ENCODE results near the gene SIRPB2.
"Not testable (repeated sequence)": the region's sequence is repeated elsewhere in the genome, so short reads cannot be mapped to it uniquely, and the experiment has no call there.

SIRPB2 gene

DNA sequence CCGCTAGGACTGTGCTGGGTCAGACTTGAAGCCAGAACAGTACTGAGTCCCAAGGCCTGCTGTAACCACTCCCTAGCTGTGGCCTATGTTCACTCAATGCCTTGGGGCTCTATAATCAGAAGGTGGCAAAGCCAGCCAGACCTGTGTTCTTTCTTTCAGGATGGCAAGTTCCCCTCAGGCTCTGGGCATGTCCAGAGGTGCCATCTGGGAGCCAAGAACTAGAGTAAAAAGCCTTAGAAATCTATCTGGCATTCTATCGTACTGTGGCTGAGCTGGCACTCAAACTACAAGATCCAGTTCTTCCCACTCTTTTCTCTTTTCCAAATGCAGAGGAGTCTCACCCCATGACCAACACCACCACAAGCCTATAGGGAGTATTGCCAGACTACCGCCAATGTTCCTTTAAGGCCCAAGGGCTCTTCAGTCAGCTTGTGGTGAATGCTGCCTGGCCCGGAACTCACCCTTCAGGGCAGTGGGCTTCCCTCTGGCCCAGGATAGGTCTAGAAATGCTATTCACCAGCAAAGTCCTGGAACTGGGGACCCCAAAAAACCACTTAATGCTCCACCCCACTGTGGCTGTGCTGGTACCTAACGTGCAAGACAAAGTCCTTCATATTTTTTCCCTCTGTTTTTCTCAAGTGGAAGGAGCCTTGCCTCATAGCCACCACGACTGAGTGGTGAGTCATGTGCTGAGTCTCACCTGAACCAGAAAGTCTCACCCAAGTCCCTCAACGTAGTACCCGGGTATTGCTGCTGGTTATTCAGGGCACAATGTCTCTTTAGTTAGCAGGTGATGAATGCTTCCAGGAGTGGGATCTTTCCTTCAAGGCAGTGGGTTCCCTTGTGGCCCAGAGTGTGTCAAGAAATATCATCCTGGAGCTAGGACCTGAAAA is 8.6 kb upstream of the SIRPB2 start:
- FAIRE-seq: no peak

DNA sequence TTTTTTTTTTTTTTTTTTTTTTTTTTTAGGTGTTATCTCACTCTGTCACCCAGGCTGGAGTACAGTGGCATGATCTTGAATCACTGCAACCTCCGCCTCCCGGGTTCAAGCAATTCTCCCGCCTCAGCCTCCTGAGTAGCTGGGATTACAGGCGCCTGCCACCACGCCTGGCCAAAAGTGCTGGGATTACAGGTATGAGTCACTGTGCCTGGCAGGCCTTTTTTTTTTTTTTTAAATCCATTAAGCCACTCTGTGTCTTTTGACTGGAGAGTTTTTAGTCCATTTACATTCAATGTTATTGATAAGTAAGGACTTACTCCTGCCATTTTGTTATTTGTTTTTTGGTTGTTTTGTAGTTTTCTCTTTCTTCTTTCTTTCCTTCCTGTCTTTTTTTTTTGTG is 6.2 kb upstream of the SIRPB2 start:
- FAIRE-seq: not testable (repeated sequence)

DNA sequence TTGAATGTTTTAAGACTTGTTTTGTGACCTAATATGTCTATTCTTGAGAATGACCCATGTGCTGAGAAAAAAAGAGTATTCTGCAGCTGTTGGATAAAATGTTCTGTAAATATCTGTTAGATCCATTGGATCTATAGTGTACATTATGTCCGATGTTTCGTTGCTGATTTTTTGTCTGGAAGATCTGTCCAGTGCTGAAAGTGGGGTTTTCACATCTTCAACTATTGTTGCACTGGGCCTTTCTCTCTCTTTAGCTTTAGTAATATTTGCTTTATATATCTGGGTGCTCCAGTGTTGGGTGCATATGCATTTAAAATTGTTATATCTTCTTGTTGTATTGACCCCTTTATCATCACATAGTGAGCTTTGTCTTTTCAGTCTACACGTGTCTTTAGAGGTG is 5.7 kb upstream of the SIRPB2 start:
- no peak for FAIRE-seq

DNA sequence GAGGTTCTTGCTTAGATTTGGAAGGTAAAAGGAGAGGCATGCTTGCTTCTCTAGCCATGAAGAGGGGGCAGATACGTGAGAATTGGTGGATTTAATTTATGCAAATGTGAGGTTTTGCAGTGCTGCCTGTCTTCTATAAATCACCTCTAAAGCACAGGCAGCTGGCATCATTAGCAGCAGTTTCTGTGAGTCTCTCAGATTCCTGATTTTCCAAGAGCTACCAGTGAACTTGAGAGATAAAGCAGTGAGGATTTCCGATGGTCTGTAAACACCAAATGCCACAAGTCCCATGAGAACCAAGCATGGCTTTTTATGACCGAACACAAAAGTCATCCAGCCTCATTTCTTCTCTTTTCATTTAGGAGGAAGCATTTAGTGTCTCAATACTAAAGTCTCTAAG is 3.2 kb upstream of the SIRPB2 start:
- no peak for FAIRE-seq

DNA sequence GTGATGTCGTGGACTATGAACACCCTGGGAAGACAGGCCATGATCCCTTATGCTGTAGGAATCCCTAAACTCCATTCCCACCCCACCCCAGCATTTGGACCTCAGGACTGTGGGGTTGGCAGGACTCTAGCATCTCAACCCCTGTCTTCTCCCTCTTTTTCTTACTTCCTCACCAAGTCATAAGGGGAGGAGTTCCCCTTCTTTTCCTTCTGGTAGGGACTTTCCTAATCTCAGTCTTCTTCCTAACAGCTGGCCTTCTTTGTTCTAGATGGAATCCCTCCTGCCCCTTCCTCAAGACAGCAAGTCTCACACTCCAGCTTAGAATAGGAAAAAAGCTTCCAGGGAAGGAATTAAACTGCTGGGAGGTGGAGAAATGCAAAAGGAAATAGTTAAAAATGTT is 2.3 kb upstream of the SIRPB2 start:
- FAIRE-seq: no peak

DNA sequence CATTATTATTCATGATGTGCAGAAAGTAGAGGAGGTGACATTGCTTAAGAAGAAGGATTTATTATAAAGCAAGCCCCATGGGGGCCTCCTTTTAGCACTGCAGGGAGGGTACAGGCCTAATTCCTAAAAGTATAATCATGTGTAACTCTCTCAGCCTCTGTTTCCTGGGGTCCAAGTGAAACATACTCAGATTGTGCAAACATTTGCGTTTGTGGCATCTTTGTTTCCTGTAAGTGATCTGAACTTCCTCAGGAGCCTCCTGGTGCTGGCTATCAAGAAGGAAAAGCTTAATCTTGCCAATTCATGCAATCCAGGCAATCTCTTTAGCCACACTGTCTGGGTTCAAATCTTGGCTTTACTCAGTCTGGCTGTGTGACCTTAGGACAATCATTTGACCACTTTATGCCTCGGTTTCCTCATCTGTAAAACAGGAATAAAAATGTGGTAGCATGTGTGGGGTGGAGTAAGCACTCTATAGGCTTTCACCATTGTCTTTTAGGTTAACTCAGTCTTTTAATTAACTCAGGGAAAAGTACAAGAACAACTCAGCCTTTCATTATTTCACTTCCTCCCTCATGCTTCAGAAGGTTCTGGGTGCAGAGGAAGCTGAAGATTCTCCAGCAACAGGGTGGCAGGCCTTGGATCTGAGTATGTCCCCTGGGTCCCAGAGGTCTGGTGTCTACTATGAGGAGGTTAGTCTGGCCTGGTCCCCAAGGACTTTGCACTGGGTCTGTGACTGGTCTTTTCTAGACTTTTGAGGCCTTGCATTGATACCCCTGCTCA is 831 bp upstream of the SIRPB2 start:
- FAIRE-seq: no peak

DNA sequence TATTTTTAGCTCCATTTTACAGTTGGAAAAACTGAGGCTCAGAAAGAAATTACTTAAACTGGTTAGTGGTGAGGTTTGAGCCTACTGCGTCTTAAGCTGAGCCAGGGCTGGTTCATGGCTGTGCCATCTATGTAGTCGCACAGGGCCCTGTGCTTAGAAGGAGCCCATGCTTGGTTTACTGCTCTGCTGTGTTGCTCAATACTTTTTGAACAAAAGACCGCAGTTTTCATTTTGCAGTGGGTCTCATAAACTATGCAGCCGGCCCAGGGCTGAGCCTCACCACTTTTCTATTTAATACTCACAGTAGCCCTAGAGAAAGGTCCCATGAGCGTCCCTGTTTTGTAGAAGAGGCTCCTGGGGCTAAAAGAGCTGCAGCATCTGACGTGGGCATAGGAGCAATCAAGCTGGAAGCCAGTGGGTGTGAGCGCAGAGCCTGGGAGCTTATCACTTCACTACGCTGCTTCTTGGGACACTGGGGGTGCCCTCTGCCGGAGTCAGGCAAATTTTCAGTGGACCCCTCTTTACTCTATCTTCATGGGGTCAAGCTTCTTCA is 501 bp downstream of the SIRPB2 start:
- FAIRE-seq: no peak

DNA sequence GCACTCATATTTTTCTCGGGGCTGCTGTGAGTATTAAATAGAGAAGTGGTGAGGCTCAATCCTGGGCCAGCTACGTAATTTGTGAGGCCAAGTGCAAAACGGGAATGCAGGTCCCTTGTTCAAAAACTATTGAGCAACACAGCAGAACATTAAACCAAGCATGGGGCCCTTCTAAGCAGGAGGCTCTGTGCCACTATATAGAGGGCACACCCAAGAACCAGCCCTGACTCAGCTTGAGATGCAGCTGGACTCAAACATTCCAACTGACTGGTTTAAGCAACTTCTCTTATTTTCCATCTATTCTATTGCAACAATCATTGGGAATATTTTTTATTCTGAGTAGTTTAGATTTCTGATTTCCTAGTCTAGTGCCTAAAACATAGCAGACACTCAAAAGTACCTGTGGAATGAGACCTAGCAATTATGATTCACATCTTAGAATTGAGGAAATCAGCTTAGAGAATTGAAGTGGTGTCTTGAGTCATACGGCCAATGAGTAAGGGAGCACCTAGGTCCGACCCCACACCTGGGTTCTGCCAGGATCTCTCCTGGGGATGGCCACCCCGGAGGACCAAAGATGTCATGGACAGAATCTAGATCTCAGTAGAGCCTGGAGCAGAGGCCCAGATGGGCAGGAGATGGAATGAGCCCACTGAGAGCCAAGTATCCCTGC is 1.3 kb downstream of the SIRPB2 start:
- no peak for FAIRE-seq

DNA sequence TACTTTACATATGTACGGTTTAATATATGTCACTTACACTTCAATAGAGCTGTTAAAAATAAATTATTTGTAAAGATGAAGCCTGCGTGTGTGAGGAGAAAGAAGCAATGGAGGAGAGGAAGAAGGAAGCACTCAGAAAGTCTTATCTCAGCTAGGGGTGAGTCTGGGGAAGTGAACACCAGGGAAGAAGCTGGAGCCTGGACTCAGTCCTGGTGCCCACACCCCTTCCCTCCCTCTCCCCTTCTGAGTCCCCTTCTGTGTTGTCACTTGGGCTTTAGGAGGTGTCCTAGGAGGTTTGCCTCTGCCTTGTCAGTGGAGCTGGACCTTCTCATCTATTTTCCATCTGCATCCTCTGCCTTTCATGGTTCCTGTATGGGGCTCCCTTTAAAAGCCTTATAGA is 1.9 kb downstream of the SIRPB2 start:
- FAIRE-seq: no peak

DNA sequence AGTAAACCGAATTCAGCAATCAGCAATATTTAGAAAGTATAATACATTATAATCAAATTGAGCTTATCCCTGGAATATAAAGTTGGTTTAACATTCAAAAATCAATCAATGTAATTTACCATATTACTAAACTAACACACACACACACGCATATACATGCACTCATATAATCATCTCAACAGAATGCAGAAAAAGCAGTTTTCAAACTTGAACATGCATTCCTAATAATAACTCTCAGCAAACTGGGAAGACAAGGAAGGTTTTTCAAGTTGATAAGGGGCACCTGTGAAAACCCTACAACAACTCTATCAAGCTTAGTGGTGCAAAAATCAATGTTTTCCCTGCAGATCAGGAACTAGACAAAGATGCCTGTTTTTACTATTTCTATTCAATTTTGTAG is 4.7 kb downstream of the SIRPB2 start:
- no peak for FAIRE-seq

DNA sequence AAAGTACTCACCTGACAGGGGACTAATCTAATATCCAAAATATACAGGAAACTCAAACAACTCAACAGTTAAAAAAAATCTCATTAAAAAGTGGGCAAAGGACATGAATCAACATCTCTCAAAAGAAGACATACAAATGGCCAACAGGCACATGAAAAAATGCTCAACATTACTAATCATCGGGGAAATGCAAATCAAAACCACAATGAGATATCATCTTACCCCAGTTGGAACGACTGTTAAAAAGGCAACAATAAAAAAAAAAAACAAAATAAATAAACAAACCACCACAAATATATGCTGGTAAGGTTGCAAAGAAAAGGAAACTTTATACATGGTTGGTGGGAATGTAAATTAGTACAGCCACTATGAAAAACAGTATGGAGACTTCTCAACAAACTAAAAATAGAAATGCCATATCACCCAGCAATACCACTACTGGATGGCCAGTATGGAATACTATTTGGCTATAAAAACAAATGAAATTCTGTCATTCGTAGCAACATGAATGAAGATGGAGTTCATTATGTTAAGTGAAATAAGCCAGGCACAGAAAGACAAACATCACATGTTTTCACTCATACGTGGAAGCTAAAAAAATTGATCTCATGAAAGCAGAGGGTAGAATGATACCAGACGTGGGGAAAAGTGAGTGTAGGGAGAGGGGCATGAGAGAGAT is 6.6 kb downstream of the SIRPB2 start:
- no peak for FAIRE-seq

DNA sequence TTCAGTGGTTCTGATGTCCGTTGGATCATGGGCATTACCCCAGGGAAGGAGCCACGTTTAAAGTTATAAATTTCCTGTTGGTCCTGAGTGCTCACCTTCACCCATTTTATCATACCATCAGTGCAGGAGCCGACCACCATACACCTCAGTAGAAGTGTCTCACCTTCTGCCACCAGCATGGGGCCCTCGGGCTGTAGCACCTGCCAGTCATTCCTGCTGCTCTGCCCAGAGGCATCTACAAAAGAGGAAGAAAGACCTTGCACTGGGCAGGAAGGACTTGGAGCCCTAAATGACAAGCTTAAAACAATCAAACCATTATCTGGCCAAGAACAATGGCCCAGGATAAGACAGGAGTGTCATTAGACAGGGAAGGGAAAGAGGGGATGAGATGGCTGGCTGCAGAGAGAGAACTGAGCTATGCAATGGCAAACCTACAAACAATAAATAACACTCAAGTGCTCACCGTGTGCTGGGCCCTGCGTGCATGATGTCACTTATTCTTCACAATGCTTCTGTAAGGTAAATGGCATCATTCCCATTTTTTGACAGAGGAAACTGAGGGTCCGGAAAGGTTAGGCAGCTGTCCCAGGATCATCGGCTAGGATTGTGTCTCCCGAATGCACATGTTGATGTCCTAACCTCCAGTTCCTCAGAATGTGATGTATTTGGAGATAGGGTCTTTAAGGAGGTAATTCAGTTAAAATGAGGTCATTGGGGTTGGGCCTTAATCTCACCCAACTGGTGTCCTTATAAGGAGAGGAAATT is 11.2 kb downstream of the SIRPB2 start:
- FAIRE-seq: no peak

DNA sequence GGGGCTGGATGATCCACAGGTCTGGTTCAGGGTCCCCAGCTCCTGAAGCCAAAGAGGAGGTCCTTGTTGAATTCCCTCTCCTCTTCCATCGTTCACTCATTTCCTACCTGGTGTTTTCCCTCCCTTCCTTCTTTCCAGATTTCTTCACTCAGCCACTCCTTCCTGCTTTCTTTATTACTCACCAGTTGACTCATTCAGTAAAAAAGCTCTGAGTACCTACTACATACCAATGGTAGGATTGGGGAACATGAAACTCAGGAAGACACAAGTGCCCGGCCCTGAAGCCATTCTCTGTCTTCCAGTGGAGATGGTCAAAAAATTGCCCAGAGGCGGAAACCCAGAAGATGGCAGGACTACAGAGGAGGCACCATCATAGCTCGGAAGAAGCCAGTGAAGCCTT is 12.7 kb downstream of the SIRPB2 start:
- no peak for FAIRE-seq

DNA sequence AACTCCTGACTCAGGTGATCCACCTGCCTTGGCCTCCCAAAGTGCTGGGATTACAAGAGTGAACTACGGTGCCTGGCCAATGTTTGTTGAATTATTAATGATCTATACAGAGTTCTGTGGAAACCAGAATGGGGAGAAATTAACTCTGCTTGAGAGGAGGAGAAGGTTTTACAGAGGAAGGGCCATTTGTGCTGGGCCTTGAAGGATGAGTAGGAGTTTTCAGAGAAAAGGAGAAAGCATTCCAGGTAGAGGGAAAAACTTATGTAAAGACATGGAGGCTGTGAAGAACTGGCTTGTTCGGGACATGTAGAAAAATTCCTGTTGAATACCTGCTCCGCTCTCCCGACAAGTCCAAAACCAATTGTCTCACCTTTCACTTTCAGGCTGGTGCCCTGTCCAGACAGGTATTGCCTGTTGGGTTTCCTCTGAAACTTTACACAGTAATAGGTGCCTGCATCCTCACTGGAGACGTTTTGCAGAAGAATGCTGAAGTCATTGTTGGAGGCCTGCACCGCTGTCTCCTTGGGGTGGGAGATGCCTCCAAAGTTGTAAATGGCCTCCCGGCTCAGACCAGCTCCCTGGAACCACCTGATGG is 13.2 kb downstream of the SIRPB2 start:
- FAIRE-seq: no peak

DNA sequence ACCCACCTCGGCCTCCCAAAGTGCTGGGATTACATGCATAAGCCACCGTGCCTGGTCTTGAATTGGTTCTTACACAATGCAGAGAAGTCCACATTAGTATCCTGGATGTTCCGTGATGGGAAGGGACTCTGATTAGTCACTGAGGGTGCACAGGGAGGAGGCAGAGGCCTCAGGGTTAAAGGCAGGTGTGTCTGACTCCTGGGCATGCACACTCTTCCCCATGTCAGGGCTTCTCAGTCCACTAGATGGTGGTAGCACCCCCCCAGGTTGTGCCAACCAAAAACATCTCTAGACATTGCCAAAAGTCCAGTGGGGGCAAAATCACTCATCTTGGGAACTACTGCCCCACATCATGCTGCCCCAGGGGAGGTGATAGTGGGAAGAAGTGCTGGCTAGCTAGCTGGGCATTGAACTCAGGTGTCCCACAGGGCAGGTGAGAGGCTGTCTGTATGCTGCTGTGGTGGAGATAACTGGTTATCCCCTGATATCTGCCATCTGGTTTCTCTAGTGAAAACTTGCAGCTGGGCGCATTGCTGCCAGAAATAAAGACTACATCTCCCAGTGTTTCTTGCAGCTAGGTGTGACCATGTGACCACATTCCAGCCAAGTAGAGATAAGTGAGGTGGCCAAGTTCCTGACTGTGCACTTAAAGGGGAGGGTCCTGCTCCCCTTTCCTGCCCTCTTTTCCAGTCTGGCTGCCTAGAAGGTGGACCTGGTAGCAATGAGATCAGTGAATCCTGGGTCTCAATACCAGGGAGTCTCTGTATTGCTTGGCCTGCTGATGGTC is 16.2 kb downstream of the SIRPB2 start:
- FAIRE-seq: no peak

DNA sequence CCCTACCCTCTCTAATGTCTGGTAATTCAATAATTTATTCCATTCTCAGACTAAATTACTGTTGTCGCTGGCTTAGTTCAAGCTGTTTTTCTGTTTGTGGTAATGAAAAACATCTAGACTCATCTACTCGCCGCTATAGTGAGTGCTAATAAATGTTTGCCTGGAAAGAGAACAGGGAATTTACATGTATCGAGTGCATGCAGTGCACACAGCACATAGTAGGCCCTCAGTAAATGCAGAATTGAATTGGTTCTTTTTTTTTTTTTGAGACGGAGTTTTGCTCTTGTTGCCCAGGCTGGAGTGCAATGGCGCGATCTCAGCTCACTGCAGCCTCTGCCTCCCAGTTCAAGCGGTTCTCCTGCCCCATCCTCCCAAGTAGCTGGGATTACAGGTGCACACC is 16.9 kb downstream of the SIRPB2 start:
- no peak for FAIRE-seq

DNA sequence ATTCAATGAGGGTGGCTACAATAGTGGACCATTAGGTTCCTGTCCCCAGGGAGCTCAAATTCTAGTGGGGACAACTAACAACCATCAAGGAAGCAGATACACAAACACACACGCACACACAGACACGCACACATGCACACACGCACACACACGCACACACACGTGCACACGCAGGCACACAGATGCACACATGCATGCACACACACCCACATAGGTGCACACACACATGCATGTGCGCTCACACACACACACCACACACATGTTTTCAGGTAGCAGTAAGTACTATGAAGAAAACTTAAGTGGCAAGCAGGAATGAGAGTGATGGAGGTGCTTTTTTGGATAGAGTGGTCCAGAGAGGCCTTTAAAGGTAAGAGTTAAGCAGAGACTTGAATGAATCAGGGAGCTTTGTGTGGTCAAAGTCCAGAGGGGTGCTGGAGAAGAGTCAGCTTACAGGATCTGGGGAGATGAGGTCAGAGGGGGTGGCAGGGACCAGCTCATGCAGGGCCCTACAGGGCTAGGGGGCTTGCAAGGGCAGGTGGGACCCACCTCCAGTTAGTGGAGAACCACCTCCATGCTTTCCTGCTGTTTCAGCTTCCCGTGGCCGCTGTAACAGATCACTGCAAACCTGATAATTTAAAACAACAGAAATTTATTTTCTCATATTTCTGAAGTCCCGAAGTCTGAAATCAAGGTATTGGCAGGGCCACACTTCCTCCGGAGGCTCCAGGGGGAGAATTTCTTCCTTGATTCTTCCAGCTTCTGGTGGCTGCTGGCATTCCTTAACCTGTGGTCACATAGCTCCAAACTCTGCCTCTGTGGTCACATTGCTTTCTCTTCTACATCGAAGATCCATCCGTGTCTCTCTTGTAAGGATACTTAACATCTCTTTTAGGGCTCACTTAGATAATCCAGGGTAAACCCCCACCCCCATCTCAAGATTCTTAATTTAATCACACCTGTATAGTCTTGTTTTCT is 17.7 kb downstream of the SIRPB2 start:
- FAIRE-seq: no peak

DNA sequence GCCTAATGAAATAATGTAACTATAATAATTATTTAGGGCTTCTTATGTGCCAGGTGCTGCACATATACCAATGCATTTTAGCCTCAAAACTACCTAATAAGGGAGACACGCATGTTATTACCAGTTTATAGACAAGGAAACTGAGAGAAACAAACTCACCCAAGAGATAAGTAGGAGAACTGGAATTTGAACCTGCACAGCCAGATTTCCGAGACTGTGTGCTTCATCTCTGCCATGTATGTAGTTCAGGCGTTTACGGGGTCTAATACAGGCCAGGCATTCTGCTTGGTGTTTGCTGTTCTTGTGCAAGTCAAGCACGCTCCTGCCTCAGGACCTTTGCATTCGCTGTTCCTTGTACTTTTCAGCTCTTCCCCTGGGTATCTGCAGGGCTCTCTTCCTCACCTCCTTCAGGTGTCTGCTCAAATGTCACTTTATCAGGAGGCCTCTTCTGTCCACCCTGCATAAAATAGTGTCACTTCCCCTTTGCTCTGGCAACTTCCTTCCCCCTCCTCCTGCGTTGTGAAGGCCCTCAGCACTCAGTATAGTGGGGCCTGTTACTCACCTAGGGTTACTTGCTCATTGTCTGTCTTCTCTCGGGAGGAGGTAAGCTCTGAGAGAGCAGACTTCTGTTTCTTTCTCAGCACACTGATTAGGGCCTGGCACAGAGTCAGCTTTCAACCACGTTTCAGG is 18.5 kb downstream of the SIRPB2 start:
- no peak for FAIRE-seq

DNA sequence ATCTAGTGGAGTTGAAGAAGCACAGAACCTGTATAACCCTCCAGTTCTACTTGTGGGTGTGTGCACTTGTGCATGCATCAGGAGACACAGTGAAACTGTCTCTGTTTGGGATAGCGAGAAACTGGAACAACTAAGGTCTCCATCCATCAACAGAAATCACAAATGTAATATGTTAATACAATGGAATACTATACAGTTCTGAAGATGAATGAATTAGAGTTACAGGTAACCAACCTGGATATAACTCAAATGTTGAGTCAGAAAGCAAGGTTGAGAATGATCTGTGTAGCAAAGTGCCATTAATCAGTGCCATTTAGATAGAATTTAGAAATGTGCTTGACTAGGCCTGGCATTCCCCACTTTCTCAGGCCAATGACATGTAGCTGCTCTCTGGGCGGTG is 20.0 kb downstream of the SIRPB2 start:
- no peak for FAIRE-seq
